Mucosa of stomach (tissue), 1 donor: ENCODE results near the gene ATXN2.
"Not testable (repeated sequence)": the region's sequence is repeated elsewhere in the genome, so short reads cannot be mapped to it uniquely, and the experiment has no call there.

Experiments
- H3K27me3 ChIP-seq: one replicate; pipeline ENCODE4 v1.7.0; 2013; ENCODE audit warnings: mild to moderate bottlenecking, low read length; ENCODE audit not compliant: control insufficient read depth, insufficient read depth
- H3K36me3 ChIP-seq: one replicate; pipeline ENCODE4 v1.7.0; 2013; ENCODE audit warnings: low read length; ENCODE audit not compliant: control insufficient read depth, insufficient read depth
- H3K4me1 ChIP-seq: one replicate; pipeline ENCODE4 v1.7.0; 2013; ENCODE audit warnings: mild to moderate bottlenecking, low read length; ENCODE audit not compliant: control insufficient read depth, insufficient read depth
- H3K4me3 ChIP-seq: one replicate; pipeline ENCODE4 v1.7.0; 2013; ENCODE audit warnings: low read length
- H3K9ac ChIP-seq: one replicate; pipeline ENCODE4 v1.7.0; 2013; ENCODE audit warnings: mild to moderate bottlenecking, low read length, moderate library complexity
- H3K9me3 ChIP-seq: one replicate; pipeline ENCODE4 v1.7.0; 2013; ENCODE audit warnings: mild to moderate bottlenecking, low read length, moderate library complexity; ENCODE audit not compliant: control insufficient read depth
- donor health status: Pancreatic carcinoma.

The ATXN2 gene

DNA sequence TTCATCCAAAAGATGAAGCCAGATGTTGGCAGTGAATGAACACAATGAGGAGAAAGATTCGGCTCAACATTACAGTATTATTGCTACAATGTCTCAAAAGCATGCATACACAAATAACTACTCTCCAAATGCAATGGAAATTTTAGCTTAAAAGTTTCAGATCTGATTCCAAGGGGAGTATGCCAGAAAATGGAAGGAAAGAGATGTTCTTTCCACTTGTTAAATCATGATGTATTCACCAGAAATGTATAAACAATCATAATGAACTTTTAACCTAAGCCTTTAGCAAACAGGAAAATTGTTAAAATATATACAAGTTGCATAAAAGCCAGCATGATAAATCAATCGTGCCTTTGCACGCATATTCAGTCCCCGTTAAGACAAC, 131.3 kb downstream of the ATXN2 start:
- no peaks in the 10 kb centered on the region for H3K36me3 ChIP-seq
- no peaks in the 10 kb centered on the region for H3K4me1 ChIP-seq
- no peaks in the 10 kb centered on the region for H3K9me3 ChIP-seq
- H3K4me3 ChIP-seq: no peak overlapping the region
- H3K27me3 ChIP-seq: no peaks in the 10 kb centered on the region
- H3K9ac ChIP-seq: no peak overlapping the region

DNA sequence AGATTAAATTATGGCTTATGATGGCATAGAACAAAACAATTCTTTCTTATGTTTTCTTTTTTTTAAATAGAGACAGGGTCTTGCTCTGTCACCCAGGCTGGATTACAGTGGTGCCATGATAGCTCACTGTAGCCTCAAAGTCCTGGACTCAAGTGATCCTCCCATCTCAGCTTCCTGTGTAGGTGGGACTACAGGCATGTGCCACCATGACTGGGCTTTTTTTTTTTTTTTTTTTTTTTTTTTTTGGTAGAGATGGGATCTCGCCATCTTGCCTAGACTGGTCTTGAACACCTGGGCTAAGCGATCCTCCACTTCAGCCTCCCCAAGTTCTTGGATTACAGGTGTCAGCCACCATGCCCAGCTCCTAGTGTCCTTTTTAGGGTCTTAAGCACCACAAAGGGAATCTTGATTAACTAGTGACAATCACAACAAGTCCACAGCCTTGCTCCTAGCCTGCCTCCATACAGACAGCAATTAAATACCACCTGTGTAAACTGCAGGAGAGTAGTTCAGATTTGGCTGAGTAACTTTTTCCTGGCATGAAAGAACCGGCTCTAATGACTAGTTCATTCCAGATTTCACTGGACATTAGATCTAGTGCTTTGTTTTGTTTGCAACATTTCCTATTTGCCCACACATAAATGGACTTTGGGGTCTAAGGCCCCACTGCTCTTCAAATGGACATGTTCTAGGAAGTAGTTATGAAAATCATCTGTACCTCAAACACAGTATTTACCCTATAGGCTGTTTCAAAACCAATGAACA, 131.8 kb downstream of the ATXN2 start:
- no peak overlapping the region for H3K4me3 ChIP-seq
- no peaks in the 10 kb centered on the region for H3K27me3 ChIP-seq
- no peaks in the 10 kb centered on the region for H3K36me3 ChIP-seq
- H3K9ac ChIP-seq: no peak overlapping the region
- no peaks in the 10 kb centered on the region for H3K4me1 ChIP-seq
- H3K9me3 ChIP-seq: no peaks in the 10 kb centered on the region

DNA sequence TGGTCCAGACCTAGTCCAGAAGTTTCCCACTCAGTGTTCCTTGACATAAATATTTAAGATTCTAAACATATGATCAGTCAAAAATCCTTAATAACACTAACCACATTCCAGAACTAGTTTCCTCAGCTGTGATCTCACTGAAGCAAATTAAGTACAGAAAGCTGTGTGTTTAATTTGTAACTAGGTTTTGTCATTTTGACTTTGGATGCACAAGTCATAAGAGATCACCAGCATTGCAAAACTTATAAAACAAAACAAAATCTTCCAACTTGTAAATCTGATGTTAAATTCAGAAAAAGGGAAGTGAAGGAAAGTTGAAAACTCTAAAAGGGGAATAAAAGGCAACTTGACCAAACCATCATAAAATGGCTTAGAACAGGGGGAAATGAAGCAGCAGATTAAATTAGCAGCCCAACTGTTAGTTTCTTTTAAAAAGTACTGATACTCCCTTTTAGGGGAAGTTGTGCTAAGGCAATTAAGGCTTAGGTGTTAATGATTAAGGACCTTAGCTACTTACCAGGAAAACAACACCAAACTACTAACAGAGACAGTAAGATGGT, 136.8 kb downstream of the ATXN2 start:
- no peaks in the 10 kb centered on the region for H3K9me3 ChIP-seq
- H3K4me1 ChIP-seq: no peaks in the 10 kb centered on the region
- H3K9ac ChIP-seq: no peak overlapping the region
- no peaks in the 10 kb centered on the region for H3K27me3 ChIP-seq
- H3K4me3 ChIP-seq: no peak overlapping the region
- H3K36me3 ChIP-seq: no peaks in the 10 kb centered on the region

DNA sequence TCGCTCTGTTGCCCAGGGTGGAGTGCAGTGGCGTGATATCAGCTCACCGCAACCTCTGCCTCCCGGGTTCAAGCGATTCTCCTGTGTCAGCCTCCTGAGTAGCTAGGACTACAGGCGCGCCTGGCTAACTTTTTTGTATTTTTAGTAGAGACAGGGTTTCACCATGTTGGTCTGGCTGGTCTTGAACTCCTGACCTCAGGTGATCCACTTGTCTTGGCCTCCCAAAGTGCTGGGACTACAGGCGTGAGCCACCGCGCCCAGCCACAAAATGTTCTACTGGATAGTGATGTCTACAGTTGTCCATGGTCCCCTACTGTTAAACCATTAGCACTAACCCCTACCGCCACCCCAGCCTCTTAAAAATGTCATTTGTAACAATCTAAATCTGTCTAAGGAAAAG, 139.0 kb downstream of the ATXN2 start:
- H3K4me3 ChIP-seq, H3K4me1 ChIP-seq, H3K27me3 ChIP-seq, H3K9ac ChIP-seq, H3K9me3 ChIP-seq, H3K36me3 ChIP-seq: not testable (repeated sequence)

GRCh38 chr12:111458546-111459172, 140.5 kb downstream of the ATXN2 start:
- no peaks in the 10 kb centered on the region for H3K27me3 ChIP-seq
- H3K9me3 ChIP-seq: no peaks in the 10 kb centered on the region
- H3K9ac ChIP-seq: no peak overlapping the region
- no peak overlapping the region for H3K4me3 ChIP-seq
- peaks cover 15% of the 10 kb centered on the region for H3K36me3 ChIP-seq
- H3K4me1 ChIP-seq: no peaks in the 10 kb centered on the region

- H3K36me3 ChIP-seq: peaks cover 15% of the 10 kb centered on the region
- no peaks in the 10 kb centered on the region for H3K27me3 ChIP-seq
Observed at GRCh38 chr12:111457577-111457976, 141.5 kb downstream of the ATXN2 start.

GRCh38 chr12:111457071-111457470, 142.0 kb downstream of the ATXN2 start:
- Histone ChIP-seq H3K4me3 (no peak overlapping the region), H3K27me3 (no peaks in the 10 kb centered on the region), H3K36me3 (peaks cover 15% of the 10 kb centered on the region), H3K4me1 (no peaks in the 10 kb centered on the region), H3K9ac (no peak overlapping the region), H3K9me3 (no peaks in the 10 kb centered on the region)

More at GRCh38 chr12:111457577-111457976, 141.5 kb downstream of the ATXN2 start:
- Histone ChIP-seq H3K9me3 (no peaks in the 10 kb centered on the region), H3K4me3 (no peak overlapping the region), H3K4me1 (no peaks in the 10 kb centered on the region), H3K9ac (no peak overlapping the region)

GRCh38 chr12:111455448-111456320, 143.4 kb downstream of the ATXN2 start:
- H3K9me3 ChIP-seq: no peaks in the 10 kb centered on the region
- H3K27me3 ChIP-seq: no peaks in the 10 kb centered on the region
- no peaks in the 10 kb centered on the region for H3K4me1 ChIP-seq
- H3K36me3 ChIP-seq: peaks cover 17% of the 10 kb centered on the region
- no peak overlapping the region for H3K9ac ChIP-seq
- no peak overlapping the region for H3K4me3 ChIP-seq

GRCh38 chr12:111454716-111455447, 144.2 kb downstream of the ATXN2 start:
- no peak overlapping the region for H3K4me3 ChIP-seq
- no peaks in the 10 kb centered on the region for H3K4me1 ChIP-seq
- no peaks in the 10 kb centered on the region for H3K9me3 ChIP-seq
- no peaks in the 10 kb centered on the region for H3K27me3 ChIP-seq
- peaks cover 23% of the 10 kb centered on the region for H3K36me3 ChIP-seq
- no peak overlapping the region for H3K9ac ChIP-seq

DNA sequence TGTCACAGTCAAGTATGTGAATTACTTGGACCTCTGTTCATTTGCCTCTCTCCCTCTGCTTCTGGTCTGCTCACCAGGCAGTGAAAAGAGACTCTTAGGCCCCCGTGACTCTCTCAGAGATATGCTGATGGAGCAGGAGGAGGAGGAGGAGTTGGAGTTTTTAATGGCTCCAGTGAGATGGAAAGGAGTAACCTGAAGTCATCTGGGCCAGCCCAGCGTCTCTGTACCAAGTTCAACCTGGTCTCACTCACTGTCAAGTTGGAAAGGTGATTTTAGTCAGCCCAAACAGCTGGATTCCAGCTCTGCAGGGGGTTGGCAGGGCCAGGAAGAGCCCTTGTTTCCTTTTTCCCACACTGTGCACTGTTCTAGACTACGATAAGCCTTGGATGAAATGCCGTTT, 144.8 kb downstream of the ATXN2 start:
- H3K36me3 ChIP-seq: peaks cover 23% of the 10 kb centered on the region
- H3K4me3 ChIP-seq: no peak overlapping the region
- H3K4me1 ChIP-seq: no peaks in the 10 kb centered on the region
- H3K9ac ChIP-seq: no peak overlapping the region
- no peaks in the 10 kb centered on the region for H3K27me3 ChIP-seq
- H3K9me3 ChIP-seq: no peaks in the 10 kb centered on the region

- H3K9ac ChIP-seq: no peak overlapping the region
- no peaks in the 10 kb centered on the region for H3K4me1 ChIP-seq
- H3K36me3 ChIP-seq: peaks cover 24% of the 10 kb centered on the region
- no peak overlapping the region for H3K4me3 ChIP-seq
- H3K27me3 ChIP-seq: no peaks in the 10 kb centered on the region
- H3K9me3 ChIP-seq: no peaks in the 10 kb centered on the region
Observed at GRCh38 chr12:111453071-111453989, 145.8 kb downstream of the ATXN2 start.
